Measurements from ENCODE around the gene TPX2.

The TPX2 gene

DNA sequence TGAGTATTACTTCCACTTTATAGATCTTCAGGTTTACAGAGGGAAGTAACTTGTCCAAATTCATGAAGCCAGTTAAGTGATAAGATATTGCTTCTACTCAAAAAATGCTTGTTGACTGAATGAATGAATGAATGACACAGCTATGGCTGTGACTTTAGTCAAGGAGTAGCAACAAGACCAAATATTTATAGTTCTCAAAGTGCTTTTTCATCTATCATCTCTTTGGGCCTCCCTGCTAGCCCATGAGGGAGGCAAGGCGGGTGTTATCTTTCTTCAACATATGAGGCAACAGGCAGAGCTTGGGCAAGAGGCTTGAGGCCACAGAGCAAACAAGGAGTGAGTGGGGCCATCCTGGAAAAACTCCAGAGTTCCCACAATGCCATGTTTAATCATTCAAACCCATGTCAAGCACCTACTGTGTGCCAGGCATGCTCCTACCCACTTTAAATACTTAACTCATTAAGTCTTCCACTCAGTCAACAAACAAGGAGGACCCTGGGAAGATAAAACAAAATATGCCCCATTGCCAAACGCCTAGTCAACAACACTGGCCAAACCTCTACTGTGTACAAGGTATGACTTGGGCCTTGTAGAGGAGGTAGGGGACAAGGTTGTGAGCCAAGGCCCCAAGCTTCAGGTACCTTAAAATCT lies 32.4 kb upstream of the TPX2 start:
- DNase-seq, result no peak

DNA sequence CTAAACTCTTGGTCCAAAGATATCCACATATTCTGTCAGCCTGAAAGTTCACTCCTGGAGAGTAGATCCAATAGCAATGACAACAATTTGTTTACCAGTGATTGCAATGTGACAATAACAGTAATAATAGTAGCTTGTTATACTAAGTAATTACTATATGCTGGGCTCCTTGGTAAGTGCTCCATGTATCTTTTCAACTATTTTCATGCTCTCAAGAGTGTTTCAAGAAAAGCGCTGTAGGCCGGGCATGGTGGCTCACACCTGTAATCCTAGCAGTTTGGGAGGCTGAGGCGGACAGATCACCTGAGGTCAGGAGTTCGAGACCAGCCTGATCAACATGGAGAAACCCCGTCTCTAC lies 31.9 kb upstream of the TPX2 start:
- no peak for DNase-seq

DNA sequence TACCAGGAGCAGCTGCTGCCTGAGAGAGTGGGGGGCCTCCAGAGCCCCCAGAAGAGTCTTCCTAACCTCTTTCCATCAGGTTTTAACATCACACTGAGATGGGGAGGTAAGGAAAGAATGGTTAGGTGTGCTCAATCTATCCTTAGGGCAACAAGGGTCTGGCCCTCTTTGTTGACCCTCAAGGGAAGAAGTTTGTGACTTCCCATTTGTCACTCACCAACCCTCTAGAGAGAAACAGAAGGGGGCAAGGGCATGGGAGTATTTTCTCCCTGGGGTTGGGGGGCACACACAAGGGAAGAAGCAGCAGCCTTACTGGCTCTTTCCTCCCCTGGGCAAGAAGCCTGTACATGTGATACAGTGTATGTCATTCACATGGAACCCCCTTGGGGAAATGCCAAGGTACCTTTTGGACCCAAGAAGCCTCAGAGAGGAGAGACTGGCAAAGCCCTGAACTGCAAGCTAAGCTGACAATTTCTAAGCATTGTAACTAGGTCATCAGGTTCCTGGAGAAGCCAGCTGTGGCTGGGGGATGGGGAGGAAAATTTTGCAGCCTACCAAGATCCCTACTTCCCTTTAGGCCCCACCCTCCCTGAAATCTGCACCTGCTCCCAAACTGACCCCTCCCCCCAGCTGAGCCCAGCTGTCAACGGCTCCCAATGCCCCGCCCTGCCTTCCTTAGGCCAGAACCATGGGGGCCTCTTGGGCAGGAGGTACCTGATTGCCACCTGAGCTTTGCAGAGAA lies 30.9 kb upstream of the TPX2 start:
- DNase-seq, result no peak

DNA sequence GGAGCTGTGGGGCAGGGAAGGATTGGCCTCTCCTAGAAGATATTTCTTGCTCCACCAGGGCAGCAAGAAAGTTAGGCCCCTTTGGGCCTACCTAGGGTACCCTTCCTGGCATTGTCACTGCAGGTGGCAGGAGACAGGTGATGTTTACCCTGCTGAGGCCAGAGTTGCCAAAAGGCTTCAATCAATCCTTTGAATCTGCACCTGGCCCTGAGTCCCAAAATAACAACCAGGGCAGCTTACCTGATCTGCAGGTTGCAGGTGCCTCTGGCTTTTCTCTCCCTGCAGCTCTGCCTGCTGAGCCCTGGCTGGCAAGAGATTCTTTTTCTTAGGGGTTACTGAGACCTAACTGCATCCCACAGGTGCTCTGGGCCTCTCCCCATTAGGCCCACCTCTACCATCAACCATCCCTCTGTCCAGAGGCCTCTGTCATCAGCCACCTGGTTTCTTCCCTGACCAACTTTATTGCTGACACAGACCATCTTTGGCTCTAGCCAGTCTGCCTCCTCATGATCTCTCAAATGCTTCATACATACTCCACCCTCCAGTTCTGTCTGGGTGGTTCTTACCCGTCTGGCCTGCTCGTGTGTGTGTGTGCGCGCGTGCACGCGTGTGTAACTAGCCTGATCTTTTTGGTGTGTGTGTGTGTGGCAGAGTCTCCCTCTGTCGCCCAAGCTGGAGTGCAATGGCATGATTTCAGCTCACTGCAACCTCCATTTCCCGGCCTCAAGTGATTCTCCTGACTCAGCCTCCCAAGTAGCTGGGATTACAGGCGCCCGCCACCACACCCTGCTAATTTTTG lies 30.2 kb upstream of the TPX2 start:
- no peak for DNase-seq

DNA sequence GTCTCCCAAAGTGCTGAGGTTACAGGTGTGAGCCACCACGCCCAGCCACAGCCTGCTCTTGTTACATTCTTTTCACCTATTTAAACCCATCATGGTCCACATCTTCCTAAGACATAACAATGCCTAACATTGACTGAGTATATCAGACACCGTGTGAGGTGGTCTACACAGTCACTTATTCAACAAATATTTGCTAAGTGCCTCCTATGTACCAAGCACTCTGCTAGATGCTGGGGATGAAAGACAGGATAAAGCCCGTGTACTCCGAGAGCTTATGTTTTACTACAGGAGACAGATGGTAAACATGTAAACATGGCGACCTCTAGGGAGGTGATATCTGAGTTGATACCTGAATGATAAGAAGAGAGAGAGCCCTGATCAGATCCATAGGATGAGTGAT lies 29.2 kb upstream of the TPX2 start:
- no peak for DNase-seq

DNA sequence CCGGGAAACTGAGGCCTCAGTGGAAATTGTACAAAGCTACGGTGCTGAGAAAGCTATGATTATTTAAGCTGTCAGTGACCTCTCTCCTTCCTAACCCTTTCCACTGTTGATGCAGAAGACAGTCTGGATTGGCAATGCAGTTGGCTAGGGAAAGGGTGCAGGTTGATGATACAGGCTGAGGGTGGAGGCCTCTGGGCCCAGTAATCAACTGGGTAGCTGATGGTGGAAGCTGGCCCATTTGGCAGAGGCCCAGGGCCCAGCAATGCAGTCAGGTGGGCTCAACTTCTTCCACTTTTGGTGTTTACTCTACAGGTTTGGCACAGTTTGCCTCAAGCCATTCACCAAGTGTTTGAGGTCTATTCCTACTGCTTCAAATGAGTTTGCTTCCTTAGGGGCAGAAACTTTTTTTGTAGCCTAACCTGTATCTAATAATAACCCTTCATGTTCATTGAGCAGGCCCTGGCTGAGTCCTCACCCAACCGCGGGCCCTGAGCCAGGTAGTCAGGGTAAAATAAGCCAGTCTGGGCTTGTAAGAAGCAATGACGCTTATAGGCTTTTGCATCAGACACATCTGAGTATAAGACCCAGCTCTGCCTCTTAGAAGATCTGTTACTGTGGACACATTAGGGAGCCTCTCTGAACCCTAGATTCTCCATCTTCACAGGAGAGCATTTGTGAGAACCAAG lies 28.5 kb upstream of the TPX2 start:
- DNase-seq, result no peak

DNA sequence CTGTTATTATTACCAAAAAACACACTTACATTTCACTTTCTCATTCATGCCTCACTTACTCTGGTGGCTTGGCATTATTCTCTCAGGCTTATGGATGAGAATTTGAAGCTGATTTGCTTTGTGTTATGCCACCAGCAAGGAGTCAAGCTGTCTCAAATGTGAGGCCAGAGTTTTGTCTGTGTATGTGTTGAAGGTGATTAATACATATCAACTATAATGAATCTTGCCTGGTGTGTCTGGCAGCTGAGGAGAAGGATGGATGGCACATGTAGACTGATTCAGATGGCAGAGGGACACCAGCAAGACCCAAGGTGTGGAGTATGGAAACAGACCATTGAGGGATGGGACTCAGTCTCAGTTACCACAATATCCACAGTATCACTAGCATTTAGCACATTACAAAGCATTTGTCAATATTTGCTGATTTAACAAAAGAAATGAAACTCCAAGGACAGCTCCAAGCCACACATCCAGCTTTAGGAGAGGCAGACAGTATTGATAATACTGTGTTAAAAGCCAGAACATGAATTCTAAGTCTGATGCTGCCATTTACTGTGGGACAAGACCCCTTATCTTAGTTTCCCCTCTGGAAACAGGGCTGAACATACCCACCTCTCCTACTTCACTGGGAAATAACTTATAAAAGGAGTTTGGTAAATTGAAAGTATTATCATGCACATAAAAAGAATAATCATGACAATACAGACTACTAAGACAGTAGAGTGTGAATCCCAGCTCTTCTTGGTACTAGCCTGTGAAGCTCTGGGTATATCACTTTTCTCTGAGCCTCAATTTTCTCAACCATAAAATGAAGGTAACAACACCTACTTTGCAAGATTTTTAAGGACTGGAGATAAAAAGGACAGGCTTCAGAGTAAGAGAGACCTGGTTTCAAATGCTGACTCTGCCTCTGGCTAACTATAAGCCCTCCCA lies 27.6 kb upstream of the TPX2 start:
- DNase-seq, result no peak

DNA sequence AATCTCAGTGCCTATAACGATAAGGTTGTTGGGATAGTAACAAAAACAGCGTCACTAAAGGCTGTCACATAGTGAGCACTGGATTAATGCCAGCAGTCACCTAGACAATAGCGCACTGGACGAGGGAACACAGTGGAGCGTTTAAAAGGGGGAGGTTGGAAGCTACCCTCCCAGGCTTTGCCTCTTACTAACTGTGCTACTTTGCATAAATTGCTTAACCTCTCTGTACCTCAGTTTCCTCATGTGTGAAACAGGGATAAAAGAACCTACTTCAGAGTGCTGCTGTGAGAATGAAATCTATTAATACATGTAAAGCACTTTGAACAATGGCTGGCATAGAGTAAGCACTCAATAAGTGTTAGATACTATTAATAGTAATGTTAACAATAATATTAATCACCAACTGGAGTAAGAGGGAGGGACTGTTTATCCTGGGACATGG lies 27.0 kb upstream of the TPX2 start:
- DNase-seq, result no peak

DNA sequence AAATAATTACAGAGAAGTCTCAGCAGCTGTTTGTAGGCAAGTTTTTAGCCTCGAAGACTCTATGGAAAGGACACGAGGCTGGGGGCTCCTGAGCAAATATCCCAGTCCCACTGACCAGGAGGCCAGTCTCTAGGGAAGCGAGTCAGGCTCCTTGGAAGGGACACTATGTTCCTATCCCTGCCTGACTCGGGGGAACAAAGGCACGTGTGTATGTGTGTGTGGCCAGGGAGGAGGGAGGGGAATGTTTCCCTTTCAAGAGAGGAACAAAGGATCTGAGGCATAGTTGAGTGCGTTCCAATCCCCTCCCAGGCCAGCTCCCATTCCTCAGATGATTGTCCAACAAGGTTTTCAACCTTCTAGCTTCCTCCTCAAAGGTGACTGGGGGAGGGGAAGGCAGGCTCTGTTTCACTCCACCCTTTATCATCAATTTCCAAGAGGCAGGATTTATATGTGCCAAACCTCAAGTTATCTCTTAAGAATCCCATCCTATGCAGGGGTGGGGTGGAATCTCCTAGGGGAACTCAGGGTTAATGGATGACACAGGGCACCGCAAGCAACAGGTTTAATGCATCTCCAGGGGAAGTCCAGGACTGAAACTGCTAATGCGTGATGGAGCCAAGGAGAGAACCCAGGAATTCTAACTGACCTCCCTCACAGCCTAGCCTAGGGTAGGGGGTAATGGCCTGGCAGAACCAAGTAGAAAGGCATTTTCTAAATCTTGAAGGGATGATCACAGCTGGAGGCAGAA lies 26.4 kb upstream of the TPX2 start:
- no peak for DNase-seq

DNA sequence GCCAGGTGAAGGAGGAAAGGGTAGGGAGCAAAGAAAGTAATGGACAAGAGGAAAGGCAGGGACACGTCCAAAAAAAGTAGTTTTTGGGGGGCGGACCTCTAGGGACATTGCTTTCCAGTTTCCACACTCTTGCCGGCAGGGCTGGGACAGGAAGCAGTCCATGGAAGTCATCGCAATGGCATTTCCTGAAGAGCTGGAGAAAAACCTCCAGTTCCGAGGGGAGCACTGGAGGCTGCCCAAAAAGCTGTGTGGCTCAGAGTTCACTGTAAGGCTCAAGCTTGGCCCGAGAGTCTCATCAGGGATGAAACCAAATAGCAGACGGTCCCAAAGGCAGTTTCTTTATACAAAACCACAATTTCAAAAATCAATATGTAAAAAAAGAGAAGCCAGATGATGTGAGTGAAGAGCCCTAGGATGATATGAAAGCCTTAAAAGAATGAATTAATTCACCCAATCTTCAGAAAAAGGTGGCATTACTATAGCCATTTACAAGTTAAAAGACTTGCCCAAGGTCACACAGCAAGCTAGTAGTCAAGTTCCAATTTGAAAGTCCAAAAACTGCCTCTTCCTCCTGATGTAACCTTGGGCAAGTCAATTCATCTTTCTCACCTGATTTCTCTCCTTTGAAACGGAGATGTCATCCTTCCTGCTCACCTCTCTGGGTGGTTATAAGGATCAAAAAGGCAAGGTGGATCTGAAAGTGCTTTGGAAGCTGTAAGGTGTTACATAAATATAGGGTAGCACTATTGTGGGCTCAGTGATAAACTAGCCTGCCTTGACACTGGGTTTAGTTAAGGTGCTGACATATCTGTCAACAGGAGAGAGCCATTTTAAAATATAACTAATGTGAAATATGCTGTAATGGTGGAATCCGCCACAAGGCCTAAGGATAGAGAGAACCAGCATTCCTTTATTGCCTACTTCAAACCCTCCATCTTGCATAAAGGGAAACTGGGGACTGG lies 25.5 kb upstream of the TPX2 start:
- no peak for DNase-seq

DNA sequence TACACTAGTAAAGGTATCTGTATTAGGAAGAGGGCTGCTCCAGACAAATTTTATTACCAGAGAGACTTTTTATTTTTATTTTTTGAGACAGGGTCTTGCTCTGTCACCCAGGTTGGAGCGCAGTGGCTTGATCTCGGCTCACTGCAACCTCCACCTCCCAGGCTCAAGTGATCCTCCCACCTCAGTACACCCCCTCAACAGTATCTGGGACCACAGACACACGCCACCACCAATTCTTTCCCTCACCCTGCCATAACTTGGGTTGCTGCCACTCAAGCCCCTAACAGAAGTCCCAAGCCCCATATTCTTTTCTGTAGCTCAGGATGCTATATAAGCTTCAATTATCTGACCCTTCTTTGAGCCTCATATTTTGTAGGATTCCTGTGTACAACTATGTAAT lies 23.3 kb upstream of the TPX2 start:
- no peak for DNase-seq

DNA sequence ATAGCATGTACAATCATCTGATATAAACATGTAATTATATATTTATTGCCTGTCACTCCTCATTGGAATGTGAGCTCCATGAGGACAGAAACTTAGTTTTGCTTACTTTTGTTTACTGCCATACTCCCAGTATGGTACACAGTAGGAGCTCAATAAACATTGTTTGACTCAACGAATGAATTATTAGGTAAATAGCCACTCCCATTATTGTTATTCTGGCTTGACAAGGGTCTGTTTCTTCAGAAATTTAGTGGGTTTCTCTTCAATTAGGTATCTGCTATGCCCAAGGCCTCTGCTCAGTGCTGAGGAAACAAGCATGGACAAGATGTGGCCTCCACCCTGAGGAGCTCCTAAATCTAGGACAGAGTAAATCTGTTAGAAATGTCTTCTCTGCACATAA lies 22.7 kb upstream of the TPX2 start:
- no peak for DNase-seq

DNA sequence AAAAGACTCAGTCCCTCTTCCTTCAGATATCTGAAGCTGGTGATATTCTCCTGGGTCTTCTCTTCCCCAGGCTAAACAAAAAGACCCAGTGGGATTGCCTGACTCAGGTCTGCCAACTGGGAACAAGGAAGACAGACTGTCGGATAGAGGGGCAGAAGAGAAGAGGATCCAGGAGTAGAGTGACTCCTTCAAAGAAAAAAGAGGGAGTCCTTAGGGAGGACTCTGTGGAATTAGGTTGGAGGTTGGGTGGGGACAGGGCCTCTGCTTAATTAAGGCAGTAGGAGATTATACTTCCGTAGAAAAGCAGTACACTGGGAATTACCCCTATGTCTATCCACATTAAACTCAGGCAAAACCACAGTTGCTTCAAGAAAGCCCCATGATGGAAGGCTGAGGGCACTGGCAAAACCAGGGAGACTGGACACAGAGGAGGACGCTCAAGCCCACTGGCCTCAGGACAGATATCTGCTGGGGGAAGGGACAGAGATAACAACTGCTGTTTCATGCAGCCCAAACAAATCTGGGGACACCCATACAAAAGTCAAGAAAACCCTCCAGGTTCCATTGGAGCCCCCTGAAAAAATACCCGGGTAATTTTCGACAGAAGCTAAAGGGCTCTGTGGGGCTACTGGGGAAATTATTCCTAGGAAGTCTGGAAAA lies 22.1 kb upstream of the TPX2 start:
- no peak for DNase-seq

DNA sequence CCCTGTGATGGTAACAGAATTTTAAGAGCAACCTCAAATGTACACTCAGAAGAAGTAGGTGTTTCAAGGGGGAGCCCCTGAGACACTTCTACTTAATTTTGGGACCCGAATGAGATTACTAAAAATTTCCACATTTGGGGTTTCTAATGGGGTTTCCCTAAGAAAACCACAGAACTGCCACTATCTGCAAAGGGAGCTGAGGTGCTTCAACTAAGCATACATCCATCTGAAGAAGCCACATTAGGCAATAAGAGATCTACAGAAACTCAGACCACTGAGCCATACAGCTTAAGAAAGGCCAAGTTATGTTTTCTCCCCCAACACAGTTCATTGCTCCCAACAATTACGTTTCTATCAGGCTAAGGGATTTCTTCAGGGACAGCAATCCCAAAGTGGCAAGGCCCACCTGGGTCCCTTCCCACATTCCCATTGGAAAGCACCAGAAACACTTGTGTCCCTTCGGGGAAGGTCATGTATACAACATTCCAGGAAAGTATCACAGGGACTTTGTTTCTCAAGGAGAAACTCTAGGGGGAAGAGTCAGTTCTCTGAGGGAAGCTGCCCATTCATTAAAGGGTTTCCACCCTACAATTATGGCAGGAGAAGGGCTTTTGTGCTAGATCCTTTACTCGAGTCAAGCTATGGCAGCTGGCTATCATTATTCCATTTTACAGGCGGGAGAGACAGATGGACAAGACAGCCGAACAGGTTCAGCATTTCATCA lies 21.4 kb upstream of the TPX2 start:
- no peak for DNase-seq

DNA sequence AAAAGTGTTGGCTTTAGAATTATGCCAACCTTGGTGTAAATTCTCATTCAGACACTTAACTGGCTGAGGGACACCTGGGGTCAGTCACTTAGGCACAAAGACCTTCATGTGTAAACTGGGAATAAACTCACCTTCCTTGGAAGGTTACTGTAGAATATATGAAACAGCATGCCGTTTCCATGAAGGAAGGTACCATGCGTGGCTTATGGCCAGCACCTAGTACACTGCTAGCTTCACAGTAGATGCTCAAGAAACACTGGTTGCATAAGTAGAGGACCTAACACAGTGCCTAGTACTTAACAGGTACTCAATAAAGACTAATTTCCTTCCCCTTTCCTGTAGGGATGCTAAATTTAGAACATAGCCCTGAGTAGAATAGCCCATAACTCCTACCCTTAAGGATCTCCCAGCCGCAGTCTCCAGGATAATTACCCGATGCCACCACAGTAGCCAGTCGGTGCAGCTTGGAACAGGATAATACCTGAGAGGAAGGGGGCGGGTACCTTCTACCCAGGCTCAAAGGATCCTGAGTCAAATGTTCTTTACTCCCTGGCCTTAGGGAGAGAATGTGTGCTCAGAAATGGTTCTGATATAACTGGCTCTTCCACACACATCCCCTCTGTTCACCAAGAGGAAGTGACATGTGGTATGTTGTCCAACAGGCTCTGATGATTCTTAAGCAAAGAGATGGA lies 20.0 kb upstream of the TPX2 start:
- DNase-seq, result no peak

DNA sequence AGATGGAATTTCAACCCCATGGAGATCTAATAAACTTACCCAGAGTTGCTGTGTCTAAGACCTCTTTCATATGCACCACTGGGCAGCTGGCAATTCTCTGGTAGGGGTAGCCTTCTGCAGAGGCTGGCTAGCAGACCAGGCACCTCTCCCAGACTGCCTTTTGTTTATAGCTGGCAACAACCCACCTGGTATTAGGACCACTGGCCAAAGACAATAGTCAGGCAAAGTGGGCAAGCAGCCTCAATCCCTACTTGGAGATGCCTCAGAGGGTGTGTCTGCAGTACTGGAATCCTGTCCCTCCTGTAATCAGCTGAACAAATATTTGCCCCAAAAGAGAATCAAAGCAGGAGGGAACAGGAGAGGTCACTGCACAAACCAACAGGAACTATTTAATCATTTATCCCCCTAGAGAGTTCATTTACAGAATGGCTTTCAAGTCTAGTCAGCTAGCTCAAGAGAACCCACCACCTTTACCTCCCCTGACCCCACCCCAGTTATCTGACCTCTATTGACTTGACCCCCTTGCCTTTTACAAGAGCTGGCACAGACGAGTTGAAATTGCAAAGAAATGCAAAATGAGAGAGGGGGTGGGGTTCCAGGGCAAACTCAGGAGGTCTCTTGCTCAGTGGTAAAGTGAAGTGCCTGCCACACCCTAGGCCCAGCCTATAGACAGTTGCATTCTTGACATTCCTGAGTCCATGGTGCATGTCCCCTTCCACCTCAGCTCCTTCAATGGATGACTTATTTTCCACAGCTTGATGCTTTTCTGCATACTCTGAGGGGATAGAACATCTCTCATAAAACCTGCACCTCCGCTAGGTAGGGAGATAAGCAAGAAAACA lies 19.2 kb upstream of the TPX2 start:
- no peak for DNase-seq

Measured in activated T-cell treated with anti-CD3 and anti-CD28 coated beads, Interleukin-2, amount 50 U/mL, for 1 hour (primary cell).